ENCODE results near the gene CLDN34.

Gene CLDN34

GRCh38 chrX:9966775-9967408 lies at the start of gene CLDN34:
TSS of gene CLDN34 (plus strand) at chrX:9967358. CDS start at chrX:9967358, 0 bp downstream.
- no peak for FAIRE-seq

- no peak for FAIRE-seq
Measured at GRCh38 chrX:9917861-9918260, 49.3 kb upstream of the CLDN34 start.

GRCh38 chrX:9919632-9920172 lies 47.5 kb upstream of the CLDN34 start:
- FAIRE-seq, result no peak

- no peak for FAIRE-seq
Measured at GRCh38 chrX:9921407-9921806, 45.8 kb upstream of the CLDN34 start.

- no peak for FAIRE-seq
Measured at GRCh38 chrX:9923357-9923756, 43.8 kb upstream of the CLDN34 start.

GRCh38 chrX:9926002-9926401 lies 41.2 kb upstream of the CLDN34 start:
- FAIRE-seq, result no peak

- no peak for FAIRE-seq
Measured at GRCh38 chrX:9927698-9928482, 39.3 kb upstream of the CLDN34 start.

- FAIRE-seq, result no peak
Measured at GRCh38 chrX:9935436-9935835, 31.7 kb upstream of the CLDN34 start.

- no peak for FAIRE-seq
Measured at GRCh38 chrX:9937761-9938160, 29.4 kb upstream of the CLDN34 start.

- FAIRE-seq, result no peak
Measured at GRCh38 chrX:9938516-9938915, 28.6 kb upstream of the CLDN34 start.

- no peak for FAIRE-seq
Measured at GRCh38 chrX:9940421-9940820, 26.7 kb upstream of the CLDN34 start.

- FAIRE-seq, result no peak
Measured at GRCh38 chrX:9942086-9942485, 25.1 kb upstream of the CLDN34 start.

- no peak for FAIRE-seq
Measured at GRCh38 chrX:9943420-9943819, 23.7 kb upstream of the CLDN34 start.

GRCh38 chrX:9947131-9947794 lies 19.9 kb upstream of the CLDN34 start:
- FAIRE-seq, result no peak

GRCh38 chrX:9948406-9948805 lies 18.8 kb upstream of the CLDN34 start:
- peak; percentile 72 for FAIRE-seq

- FAIRE-seq, result no peak
Measured at GRCh38 chrX:9952300-9952699, 14.9 kb upstream of the CLDN34 start.

- FAIRE-seq, result no peak
Measured at GRCh38 chrX:9953396-9953795, 13.8 kb upstream of the CLDN34 start.

GRCh38 chrX:9955506-9955905 lies 11.7 kb upstream of the CLDN34 start:
- FAIRE-seq, result no peak

- no peak for FAIRE-seq
Measured at GRCh38 chrX:9957743-9958142, 9.4 kb upstream of the CLDN34 start.

- no peak for FAIRE-seq
Measured at GRCh38 chrX:9958183-9958582, 9.0 kb upstream of the CLDN34 start.

GRCh38 chrX:9961750-9962149 lies 5.4 kb upstream of the CLDN34 start:
- no peak for FAIRE-seq

GRCh38 chrX:9977635-9978034 lies 10.5 kb downstream of the CLDN34 start:
- FAIRE-seq, result no peak

- FAIRE-seq, result no peak
Measured at GRCh38 chrX:9980401-9980800, 13.2 kb downstream of the CLDN34 start.

- FAIRE-seq, result no peak
Measured at GRCh38 chrX:9980927-9981326, 13.8 kb downstream of the CLDN34 start.

Measured in islet of Langerhans (tissue), 1 donor.